K562 (cell line): ENCODE results near the gene EMILIN3. TPM values are rescaled to one million over a fixed set of nuclear protein-coding genes. Genes with fewer than 3 reads are reported as not detected.
A peak's percentile ranks its signal among the peaks of the same experiment; 100 is the strongest.

Experiments
- ATAC-seq: fragments of 200-7000 bp; cut with Tn5 transposase; 3 replicates; pipeline ENCODE4 v1.9.1; 2020; ENCODE audit warnings: moderate library complexity
- BruUV-seq: library from RNA; stranded (reverse); fragments of 400-500 nt; replicated peaks from 2 replicates; lab custom pipeline; 2021; lab: Mats Ljungman, UMichigan
- CTCF ChIA-PET: fragments of 300-600 bp; formaldehyde crosslinking; extraction: SDS; loops from one replicate; lab custom pipeline; 2021; ENCODE audit warnings: low intra/inter-chr PET ratio; lab: Yijun Ruan, JAX
- POLR2A ChIA-PET: fragments of 300-600, 350-650 bp; sonication (Branson Sonifier 250); formaldehyde crosslinking; extraction: SDS; loops from one replicate; lab custom pipeline; 2021; ENCODE audit warnings: antibody characterized with exemption, inconsistent platforms; lab: Yijun Ruan, JAX
- DNase-seq, 4 experiments: peaks; one replicate each; pipeline versions ENCODE4 v3.0.0 to v3.0.0-alpha.2; 2011 to 2018; ENCODE audit warnings: low spot score in 3 of 4, mixed read lengths in 3 of 4; ENCODE audit errors: extremely low read depth in 1 of 4
- FAIRE-seq: peaks from 2 replicates; lab custom pipeline; 2011; peaks lifted over from hg19 to GRCh38; lab: Jason Lieb, UNC
- H2AFZ ChIP-seq: 2 replicates; pipeline ENCODE4 v1.6.0; 2011; ENCODE audit warnings: low read depth, low read length, control low read depth, inconsistent platforms
- H3K27ac ChIP-seq: fragments of 200-600 bp; 3 replicates; pipeline ENCODE4 v1.8.0; 2011; ENCODE audit warnings: low read depth, mild to moderate bottlenecking, control low read depth, inconsistent platforms, low read length, moderate library complexity, mixed read lengths; ENCODE audit errors: extremely low read depth
- H3K27me3 ChIP-seq, 2 experiments: fragments of 300-600 bp in 1 of 2; 2 replicates in 1 of 2; 3 replicates in 1 of 2; pipeline versions ENCODE4 v1.6.0 to v1.8.0; 2011; ENCODE audit warnings: inconsistent platforms in 2 of 2, low read length in 2 of 2, mild to moderate bottlenecking in 1 of 2, mixed read lengths in 1 of 2, moderate library complexity in 1 of 2; ENCODE audit not compliant: control insufficient read depth in 2 of 2, insufficient read depth in 2 of 2
- H3K36me3 ChIP-seq: fragments of 300-600 bp; 3 replicates; pipeline ENCODE4 v1.8.0; 2011; ENCODE audit warnings: mild to moderate bottlenecking, low read length, inconsistent platforms; ENCODE audit not compliant: control insufficient read depth, insufficient read depth
- H3K4me1 ChIP-seq, 2 experiments: fragments of 200-600 bp in 1 of 2; replicated peaks in 1 of 2; 2 replicates in 1 of 2; 3 replicates in 1 of 2; pipeline versions ENCODE4 v1.5.1 to v1.8.0; 2011; ENCODE audit warnings: inconsistent platforms in 2 of 2, low read length in 2 of 2, mild to moderate bottlenecking in 1 of 2, mixed read lengths in 1 of 2, moderate library complexity in 1 of 2; ENCODE audit not compliant: control insufficient read depth in 2 of 2, insufficient read depth in 2 of 2
- H3K4me2 ChIP-seq: 2 replicates; pipeline ENCODE4 v1.6.1; 2011; ENCODE audit warnings: low read length, control low read depth, inconsistent platforms, mixed read lengths; ENCODE audit not compliant: insufficient read depth
- H3K4me3 ChIP-seq: fragments of 200-600 bp; sonication (generic), shearing (Covaris generic); 2 replicates; pipeline ENCODE4 v1.5.1; 2016; ENCODE audit warnings: control low read depth, inconsistent platforms
- H3K79me2 ChIP-seq: fragments of 200-600 bp; 3 replicates; pipeline ENCODE4 v1.8.0; 2011; ENCODE audit warnings: low read length, inconsistent platforms; ENCODE audit not compliant: control insufficient read depth, insufficient read depth
- H3K9ac ChIP-seq, 2 experiments: 2 replicates each; pipeline versions ENCODE4 v1.6.0 to v1.6.1; 2011; ENCODE audit warnings: low read depth in 2 of 2, low read length in 2 of 2, control low read depth in 1 of 2, inconsistent platforms in 1 of 2, mild to moderate bottlenecking in 1 of 2, mixed read lengths in 1 of 2; ENCODE audit not compliant: insufficient read depth in 1 of 2
- H3K9me1 ChIP-seq: one replicate; pipeline ENCODE4 v1.6.0; 2011; ENCODE audit warnings: inconsistent platforms, mild to moderate bottlenecking, low read length, moderate library complexity; ENCODE audit not compliant: control insufficient read depth, insufficient read depth
- H3K9me3 ChIP-seq: replicated peaks from 2 replicates; pipeline ENCODE4 v1.5.1; 2011; ENCODE audit warnings: low read depth, low read length, inconsistent platforms; ENCODE audit not compliant: control insufficient read depth, insufficient read depth
- H4K20me1 ChIP-seq: replicated peaks from 2 replicates; pipeline ENCODE4 v1.6.1; 2011; ENCODE audit warnings: low read length, inconsistent platforms, mixed read lengths; ENCODE audit not compliant: control insufficient read depth, insufficient read depth
- ELF1 ChIP-seq: fragments of 200-800 bp; sonication (Bioruptor generic); IDR thresholded peaks from 2 replicates; pipeline ENCODE4 v1.6.1; 2016; ENCODE audit warnings: missing genetic modification characterization, missing compliant biosample characterization
- FOXA3 ChIP-seq, 2 experiments: fragments of 450-650 bp in 1 of 2; sonication (generic) in 1 of 2; formaldehyde crosslinking; IDR thresholded peaks in 1 of 2; conservative IDR thresholded peaks in 1 of 2; 2 replicates each; pipeline versions ENCODE4 v1.4.0 to v1.8.0; 2020 to 2022; ENCODE audit warnings: mild to moderate bottlenecking in 2 of 2, missing genetic modification reagents in 1 of 2
- KLF13 ChIP-seq: fragments of 450-650 bp; IDR thresholded peaks from 2 replicates; pipeline ENCODE4 v1.6.1; 2016; ENCODE audit warnings: missing genetic modification characterization, low read depth, mild to moderate bottlenecking, missing compliant biosample characterization, moderate library complexity, borderline replicate concordance
- MEF2D ChIP-seq: conservative IDR thresholded peaks from 2 replicates; pipeline ENCODE4 v1.6.1; 2016; ENCODE audit warnings: low read depth, missing genetic modification characterization, missing compliant biosample characterization
- PHB2 ChIP-seq: fragments of 450-650 bp; IDR thresholded peaks from 2 replicates; pipeline ENCODE4 v1.6.1; 2017; ENCODE audit warnings: low read depth
- PTTG1 ChIP-seq: fragments of 450-650 bp; IDR thresholded peaks from 2 replicates; pipeline ENCODE4 v1.6.1; 2016; ENCODE audit warnings: low read depth, mild to moderate bottlenecking, missing genetic modification characterization, missing compliant biosample characterization
- XRCC3 ChIP-seq: fragments of 450-650 bp; IDR thresholded peaks from 2 replicates; pipeline ENCODE4 v1.6.1; 2017; ENCODE audit warnings: mild to moderate bottlenecking, moderate library complexity
- ZNF121 ChIP-seq: sonication (generic); formaldehyde crosslinking; conservative IDR thresholded peaks from 2 replicates; pipeline ENCODE4 v1.8.0; 2022; ENCODE audit warnings: missing genetic modification reagents
- ZNF384 ChIP-seq: IDR thresholded peaks from 2 replicates; pipeline ENCODE4 v1.6.1; 2012; ENCODE audit warnings: low read depth, low read length, improper control_type of control experiment
- ZNF699 ChIP-seq: fragments of 250-450 bp; sonication (Bioruptor Pico); IDR thresholded peaks from 2 replicates; pipeline ENCODE4 v1.8.0; 2021; ENCODE audit warnings: mild to moderate bottlenecking, moderate library complexity; ENCODE audit not compliant: insufficient replicate concordance
- WGBS: fragments of 100-300 bp; shearing (Covaris generic); methylation state at CpG from one replicate; pipeline ENCODE4 v1.1.6; 2016; ENCODE audit warnings: low coverage, mixed read lengths; ENCODE audit not compliant: insufficient coverage; ENCODE audit errors: missing lambda C conversion rate; 5-methylcytosine and 5-hydroxymethylcytosine counted together
- in situ Hi-C: fragments of 300-500 bp; cut with MboI; formaldehyde crosslinking; loops from 4 replicates; pipeline ENCODE4 v1.15.0; 2018; ENCODE audit warnings: inconsistent platforms, mixed read lengths
- intact Hi-C: fragments of 100-400 bp; cut with micrococcal nuclease; formaldehyde crosslinking; loops from 2 replicates; pipeline ENCODE4 v1.14.2; 2022
- polyA plus RNA-seq, 8 experiments: library from polyadenylated mRNA; depleted of rRNA in 4 of 8; stranded (reverse) in 5 of 8; unstranded in 3 of 8; fragments of >200 nt; fragmentation: Nextera tagmentation in 2 of 8; fragmentation: Illumina TruSeq in 1 of 8; extraction: Ambion mirVana in 2 of 8; extraction: Trizol in 1 of 8; gene quantifications; 2 replicates each; pipeline versions ENCODE4 v1.2.1 to v1.2.3, GENCODE V29; 2011 to 2014; ENCODE audit warnings: inconsistent platforms in 1 of 8, missing spikeins in 1 of 8
- total RNA-seq, 7 experiments: library from RNA; depleted of rRNA in 6 of 7; stranded (reverse); fragments of >200 nt in 6 of 7; fragmentation: Illumina TruSeq in 2 of 7; extraction: Trizol in 2 of 7; gene quantifications; 2 replicates each; pipeline versions ENCODE4 v1.2.1 to v1.2.3, GENCODE V29; 2011 to 2021; ENCODE audit warnings: low replicate concordance in 1 of 7
- TF ChIP-seq, protein P1 (sequence below), 3 experiments: fragments of 200-800 bp in 1 of 3; fragments of 250-450 bp in 1 of 3; fragments of 450-650 bp in 1 of 3; sonication (Bioruptor Pico) in 1 of 3; sonication (Bioruptor generic) in 1 of 3; formaldehyde crosslinking in 1 of 3; IDR thresholded peaks; 2 replicates each; pipeline versions ENCODE4 v1.6.1 to v1.8.0; 2016 to 2022; ENCODE audit warnings: mild to moderate bottlenecking in 2 of 3, missing genetic modification characterization in 2 of 3, missing compliant biosample characterization in 1 of 3, moderate library complexity in 1 of 3
- TF ChIP-seq, protein P2 (sequence below): sonication (generic); formaldehyde crosslinking; IDR thresholded peaks from 2 replicates; pipeline ENCODE4 v1.8.0; 2023; ENCODE audit warnings: missing genetic modification reagents, mild to moderate bottlenecking, borderline replicate concordance

The EMILIN3 gene
- total and polyA plus RNA-seq, 9 of the 15 experiments (the other 6 are each of a cell fraction or from before 2014, with no cell fraction given): 0.01 to 0.07 TPM; not detected in 7

DNA sequence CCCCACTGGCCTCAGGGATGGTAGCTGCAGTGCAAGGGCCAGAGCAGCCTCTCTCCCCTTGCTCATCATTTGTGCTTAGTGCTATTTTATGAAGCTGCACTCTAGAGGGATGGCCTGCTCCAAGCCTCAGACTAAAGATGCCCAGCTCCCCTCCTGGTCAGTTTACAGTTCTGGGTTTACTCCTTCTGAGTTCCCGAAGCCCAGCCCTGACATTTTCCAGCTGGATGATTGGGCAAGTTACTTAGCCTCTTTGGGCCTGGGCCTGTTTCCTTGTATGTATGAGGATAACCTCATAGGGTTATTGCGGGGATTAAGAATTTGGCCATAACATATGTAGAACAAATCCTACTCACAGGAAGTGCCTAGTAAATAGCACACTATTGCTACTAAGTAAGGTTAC lies 31.8 kb upstream of the EMILIN3 start:
- Histone ChIP-seq H3K36me3 (no peaks in the 10 kb centered on the region), H3K4me1 (no peaks in the 10 kb centered on the region; a peak in 2 of 5 replicates), H3K79me2 (no peaks in the 10 kb centered on the region), H4K20me1 (no peaks in the 10 kb centered on the region), H3K4me2 (no peak overlapping the region), H3K4me3 (no peak overlapping the region), H3K9me3 (no peaks in the 10 kb centered on the region), H2AFZ (no peak overlapping the region), H3K9ac (0 out of 4 replicates have a peak overlapping the region, but pooled peaks of 1 of the 2 experiments have one; percentile 17), H3K27me3 (peaks cover 0 to 6% of the 10 kb centered on the region in 2 experiments; a peak in 1 of 5 replicates), H3K9me1 (no peaks in the 10 kb centered on the region), H3K27ac (no peak overlapping the region)
- DNase-seq: no peak
- in situ Hi-C loops: no loop called here
- ChIA-PET CTCF (no interaction called here), POLR2A (no interaction called here)
- 60% methylated on average over 2 of the region's 2 CpGs for WGBS
- no TSS peak for BruUV-seq
- ATAC-seq: no peak
- FAIRE-seq: no peak
- intact Hi-C loops: no loop called here
- TF ChIP-seq ZNF699 (CRISPR knock-in tag) (no peak), XRCC3 (no peak), ZNF384 (no peak), PTTG1 (tag) (no peak), ZNF121 (CRISPR knock-in tag) (no peak), MEF2D (no peak), ELF1 (tag) (no peak), PHB2 (no peak), FOXA3 (CRISPR knock-in tag; conservative IDR thresholded peaks at IDR 0.05 in 1 of 2, IDR thresholded peaks at IDR 0.05 in 1 of 2) (no peak), KLF13 (no peak)
- TF ChIP-seq, protein P1, sequence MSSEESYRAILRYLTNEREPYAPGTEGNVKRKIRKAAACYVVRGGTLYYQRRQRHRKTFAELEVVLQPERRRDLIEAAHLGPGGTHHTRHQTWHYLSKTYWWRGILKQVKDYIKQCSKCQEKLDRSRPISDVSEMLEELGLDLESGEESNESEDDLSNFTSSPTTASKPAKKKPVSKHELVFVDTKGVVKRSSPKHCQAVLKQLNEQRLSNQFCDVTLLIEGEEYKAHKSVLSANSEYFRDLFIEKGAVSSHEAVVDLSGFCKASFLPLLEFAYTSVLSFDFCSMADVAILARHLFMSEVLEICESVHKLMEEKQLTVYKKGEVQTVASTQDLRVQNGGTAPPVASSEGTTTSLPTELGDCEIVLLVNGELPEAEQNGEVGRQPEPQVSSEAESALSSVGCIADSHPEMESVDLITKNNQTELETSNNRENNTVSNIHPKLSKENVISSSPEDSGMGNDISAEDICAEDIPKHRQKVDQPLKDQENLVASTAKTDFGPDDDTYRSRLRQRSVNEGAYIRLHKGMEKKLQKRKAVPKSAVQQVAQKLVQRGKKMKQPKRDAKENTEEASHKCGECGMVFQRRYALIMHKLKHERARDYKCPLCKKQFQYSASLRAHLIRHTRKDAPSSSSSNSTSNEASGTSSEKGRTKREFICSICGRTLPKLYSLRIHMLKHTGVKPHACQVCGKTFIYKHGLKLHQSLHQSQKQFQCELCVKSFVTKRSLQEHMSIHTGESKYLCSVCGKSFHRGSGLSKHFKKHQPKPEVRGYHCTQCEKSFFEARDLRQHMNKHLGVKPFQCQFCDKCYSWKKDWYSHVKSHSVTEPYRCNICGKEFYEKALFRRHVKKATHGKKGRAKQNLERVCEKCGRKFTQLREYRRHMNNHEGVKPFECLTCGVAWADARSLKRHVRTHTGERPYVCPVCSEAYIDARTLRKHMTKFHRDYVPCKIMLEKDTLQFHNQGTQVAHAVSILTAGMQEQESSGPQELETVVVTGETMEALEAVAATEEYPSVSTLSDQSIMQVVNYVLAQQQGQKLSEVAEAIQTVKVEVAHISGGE (CRISPR knock-in tag; IDR thresholded peaks at IDR 0.05): no peak
- TF ChIP-seq, protein P2, sequence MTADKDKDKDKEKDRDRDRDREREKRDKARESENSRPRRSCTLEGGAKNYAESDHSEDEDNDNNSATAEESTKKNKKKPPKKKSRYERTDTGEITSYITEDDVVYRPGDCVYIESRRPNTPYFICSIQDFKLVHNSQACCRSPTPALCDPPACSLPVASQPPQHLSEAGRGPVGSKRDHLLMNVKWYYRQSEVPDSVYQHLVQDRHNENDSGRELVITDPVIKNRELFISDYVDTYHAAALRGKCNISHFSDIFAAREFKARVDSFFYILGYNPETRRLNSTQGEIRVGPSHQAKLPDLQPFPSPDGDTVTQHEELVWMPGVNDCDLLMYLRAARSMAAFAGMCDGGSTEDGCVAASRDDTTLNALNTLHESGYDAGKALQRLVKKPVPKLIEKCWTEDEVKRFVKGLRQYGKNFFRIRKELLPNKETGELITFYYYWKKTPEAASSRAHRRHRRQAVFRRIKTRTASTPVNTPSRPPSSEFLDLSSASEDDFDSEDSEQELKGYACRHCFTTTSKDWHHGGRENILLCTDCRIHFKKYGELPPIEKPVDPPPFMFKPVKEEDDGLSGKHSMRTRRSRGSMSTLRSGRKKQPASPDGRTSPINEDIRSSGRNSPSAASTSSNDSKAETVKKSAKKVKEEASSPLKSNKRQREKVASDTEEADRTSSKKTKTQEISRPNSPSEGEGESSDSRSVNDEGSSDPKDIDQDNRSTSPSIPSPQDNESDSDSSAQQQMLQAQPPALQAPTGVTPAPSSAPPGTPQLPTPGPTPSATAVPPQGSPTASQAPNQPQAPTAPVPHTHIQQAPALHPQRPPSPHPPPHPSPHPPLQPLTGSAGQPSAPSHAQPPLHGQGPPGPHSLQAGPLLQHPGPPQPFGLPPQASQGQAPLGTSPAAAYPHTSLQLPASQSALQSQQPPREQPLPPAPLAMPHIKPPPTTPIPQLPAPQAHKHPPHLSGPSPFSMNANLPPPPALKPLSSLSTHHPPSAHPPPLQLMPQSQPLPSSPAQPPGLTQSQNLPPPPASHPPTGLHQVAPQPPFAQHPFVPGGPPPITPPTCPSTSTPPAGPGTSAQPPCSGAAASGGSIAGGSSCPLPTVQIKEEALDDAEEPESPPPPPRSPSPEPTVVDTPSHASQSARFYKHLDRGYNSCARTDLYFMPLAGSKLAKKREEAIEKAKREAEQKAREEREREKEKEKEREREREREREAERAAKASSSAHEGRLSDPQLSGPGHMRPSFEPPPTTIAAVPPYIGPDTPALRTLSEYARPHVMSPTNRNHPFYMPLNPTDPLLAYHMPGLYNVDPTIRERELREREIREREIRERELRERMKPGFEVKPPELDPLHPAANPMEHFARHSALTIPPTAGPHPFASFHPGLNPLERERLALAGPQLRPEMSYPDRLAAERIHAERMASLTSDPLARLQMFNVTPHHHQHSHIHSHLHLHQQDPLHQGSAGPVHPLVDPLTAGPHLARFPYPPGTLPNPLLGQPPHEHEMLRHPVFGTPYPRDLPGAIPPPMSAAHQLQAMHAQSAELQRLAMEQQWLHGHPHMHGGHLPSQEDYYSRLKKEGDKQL (CRISPR knock-in tag): no peak
